Activated CD4-positive, alpha-beta T cell treated with anti-CD3 and anti-CD28 coated beads for 36 hours (primary cell): ENCODE results near the gene ZNF319. TPM values are rescaled to one million over a fixed set of nuclear protein-coding genes. Genes with fewer than 3 reads are reported as not detected.

ENCODE experiments used
- ATAC-seq: fragments of 200-7000 bp; cut with Tn5 transposase; one replicate; pipeline ENCODE4 v1.10.0; 2021; ENCODE audit warnings: mild to moderate bottlenecking, moderate library complexity
- CTCF ChIA-PET: fragments of 350-600 bp; sonication (Branson Sonifier 250); formaldehyde crosslinking; loops from one replicate; lab custom pipeline; 2021; ENCODE audit warnings: antibody characterized with exemption; lab: Charles Lee
- POLR2A ChIA-PET: fragments of 350-600 bp; sonication (Branson Sonifier 250); formaldehyde crosslinking; loops from one replicate; lab custom pipeline; 2021; ENCODE audit warnings: antibody characterized with exemption, inconsistent platforms; lab: Charles Lee
- DNase-seq: peaks from one replicate; pipeline ENCODE4 v3.0.0-alpha.2; 2020
- H3K27ac Mint-ChIP-seq: one replicate; pipeline ENCODE4 v1.8.0; 2021; ENCODE audit warnings: mixed read lengths
- H3K27me3 Mint-ChIP-seq: one replicate; pipeline ENCODE4 v1.8.0; 2021; ENCODE audit warnings: mixed read lengths
- H3K36me3 Mint-ChIP-seq: one replicate; pipeline ENCODE4 v1.8.0; 2021; ENCODE audit warnings: low read depth, mixed read lengths
- H3K4me1 Mint-ChIP-seq: one replicate; pipeline ENCODE4 v1.8.0; 2021; ENCODE audit warnings: mixed read lengths
- H3K4me3 Mint-ChIP-seq: one replicate; pipeline ENCODE4 v1.8.0; 2021; ENCODE audit warnings: mild to moderate bottlenecking, moderate library complexity, mixed read lengths
- H3K9me3 Mint-ChIP-seq: one replicate; pipeline ENCODE4 v1.8.0; 2021; ENCODE audit warnings: low read depth, mixed read lengths
- intact Hi-C, 2 experiments: fragments of 100-400 bp; cut with DNase I in 1 of 2; cut with micrococcal nuclease in 1 of 2; formaldehyde crosslinking; loops; one replicate each; pipeline versions ENCODE4 v1.14.2 to v1.15.1; 2022 to 2024; cut with DNase I, micrococcal nuclease
- total RNA-seq, 2 experiments: library from RNA; stranded (reverse); gene quantifications; one replicate each; pipeline ENCODE4 v1.2.3, GENCODE V29; 2021

The ZNF319 gene
- total RNA-seq = 1 to 10 TPM; 5.3 to 6.6 TPM

DNA sequence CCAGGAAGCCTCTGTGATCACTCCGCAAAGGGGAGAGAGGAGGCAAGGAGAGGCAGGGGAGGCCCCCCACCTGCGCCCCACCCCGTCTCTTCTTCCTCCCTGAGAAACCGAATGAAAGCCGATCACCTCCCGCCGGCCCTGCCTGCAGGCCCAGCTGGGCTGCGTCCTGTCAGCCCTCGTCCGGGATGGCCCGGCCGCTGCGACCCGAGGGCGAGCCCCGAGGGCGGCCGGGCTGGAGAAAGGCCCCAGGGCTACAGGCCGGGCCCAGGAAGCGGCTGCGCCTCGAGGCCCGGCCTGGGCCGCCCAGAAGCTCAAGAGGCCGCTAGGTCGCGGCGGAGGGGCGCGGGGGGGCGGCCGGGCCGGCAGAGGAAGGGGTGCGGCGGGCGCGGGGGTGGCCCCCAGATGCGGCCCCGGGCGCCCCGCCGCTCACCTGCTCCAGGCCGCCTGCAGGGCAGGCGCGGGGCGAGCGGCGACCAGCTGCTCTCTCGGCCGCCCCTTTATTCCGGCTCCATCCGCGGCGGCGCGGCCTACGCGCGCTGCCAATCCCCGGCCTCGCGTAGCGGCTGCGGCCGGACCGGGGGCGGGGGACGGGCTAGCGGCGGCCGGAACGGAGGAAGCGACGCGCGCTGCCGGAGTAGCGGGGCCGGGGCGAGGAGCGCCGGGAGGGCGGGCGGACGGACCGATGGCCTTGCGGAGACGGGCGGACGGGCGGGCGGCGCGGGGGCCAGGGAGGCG lies at the start of gene ZNF319:
Gene ZNF319, minus strand, starts transcription at position 702 of the 735 bp plus-strand sequence. CDS start 2,407 bp downstream, outside the sequence.
- H3K27me3 Mint-ChIP-seq = no peaks in the 10 kb centered on the region
- H3K4me1 Mint-ChIP-seq = peaks cover 48% of the 10 kb centered on the region

DNA sequence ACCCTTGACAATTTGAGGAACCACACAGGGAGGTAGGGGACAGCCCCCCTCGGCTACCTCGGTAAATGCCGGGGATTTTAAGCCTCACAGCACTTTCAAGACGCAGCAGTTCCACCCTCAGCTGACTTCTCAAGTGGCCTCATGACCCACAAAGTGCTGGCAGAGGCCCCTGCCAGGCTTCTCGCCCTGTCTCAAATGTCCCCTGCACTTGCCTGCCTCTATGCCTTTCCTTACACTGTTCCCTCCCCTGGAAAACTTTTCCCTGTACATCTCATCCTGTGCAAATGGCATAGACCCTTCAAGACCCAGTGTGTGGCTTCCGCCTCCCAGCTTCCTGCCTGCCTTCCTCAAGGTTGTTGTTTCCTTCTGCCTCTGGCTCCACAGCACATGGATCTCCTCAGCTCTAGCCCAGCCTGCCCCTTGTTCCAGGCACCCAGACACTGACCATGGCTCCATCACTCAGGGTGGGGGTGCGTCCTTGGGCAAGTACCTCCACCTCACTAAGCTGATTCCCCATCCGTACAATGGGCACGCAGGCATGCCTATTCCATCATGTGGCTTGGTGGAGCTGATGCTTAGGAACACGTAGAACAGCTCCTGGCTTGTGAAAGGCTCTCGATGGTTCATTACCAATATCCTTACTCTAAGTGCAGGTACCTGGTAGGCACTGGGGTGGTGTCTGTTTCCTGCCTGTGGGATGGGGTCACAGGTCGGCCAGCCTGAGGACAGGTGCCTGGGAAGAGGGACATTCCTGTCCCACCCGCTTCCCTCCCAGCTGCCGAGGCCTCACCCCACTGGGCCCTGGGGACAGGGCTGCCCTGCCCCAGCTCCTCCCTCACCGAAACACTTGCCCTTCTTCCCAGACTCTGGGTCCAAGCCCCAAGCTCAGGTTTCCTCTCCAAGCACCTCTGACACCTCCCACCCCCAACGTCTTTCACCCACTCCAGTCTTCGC lies 49.0 kb upstream of the ZNF319 start:
- H3K27ac Mint-ChIP-seq = no peak overlapping the region
- H3K27me3 Mint-ChIP-seq = no peaks in the 10 kb centered on the region
- H3K9me3 Mint-ChIP-seq = no peaks in the 10 kb centered on the region
- DNase-seq = no peak
- no peaks in the 10 kb centered on the region for H3K36me3 Mint-ChIP-seq
- no peak for ATAC-seq
- H3K4me3 Mint-ChIP-seq = no peak overlapping the region
- ChIA-PET CTCF (interaction anchor here (0.7 kb wide), 1 partner anchor 151 kb away, joined by 3 read pairs; no protein-coding TSS in a partner anchor), POLR2A (interaction anchor here (0.6 kb wide), 1 partner anchor 255 kb away, joined by 3 read pairs; no protein-coding TSS in a partner anchor)
- H3K4me1 Mint-ChIP-seq = no peaks in the 10 kb centered on the region
- intact Hi-C loops = no loop called here

More for the DNA sequence above, at the start of gene ZNF319:
- H3K27ac Mint-ChIP-seq = peak within 1 kb of the TSS; percentile 80
- peaks cover 13% of the 10 kb centered on the region for H3K36me3 Mint-ChIP-seq
- no peaks in the 10 kb centered on the region for H3K9me3 Mint-ChIP-seq
- intact Hi-C loops = loop anchor here (1.0 to 10.0 kb wide), 15 partner anchors 25 to 1643 kb away; partner anchors contain the start of genes KIFC3 (in 2 of the 2), CCDC102A (in 1 of the 2), CIAPIN1 (in 1 of the 2) and COQ9 (in 1 of the 2)
- ChIA-PET CTCF (interaction anchor here (0.6 to 1.8 kb wide), 7 partner anchors 10 to 424 kb away, joined by 3 to 5 read pairs (median 3); partner anchors contain the start of gene CFAP20), POLR2A (interaction anchor here (0.8 kb wide), 1 partner anchor 95 kb away, joined by 4 read pairs; no protein-coding TSS in a partner anchor)
- ATAC-seq (peak; percentile 6), DNase-seq (peak; percentile 50)
- peak within 1 kb of the TSS; percentile 91 for H3K4me3 Mint-ChIP-seq

DNA sequence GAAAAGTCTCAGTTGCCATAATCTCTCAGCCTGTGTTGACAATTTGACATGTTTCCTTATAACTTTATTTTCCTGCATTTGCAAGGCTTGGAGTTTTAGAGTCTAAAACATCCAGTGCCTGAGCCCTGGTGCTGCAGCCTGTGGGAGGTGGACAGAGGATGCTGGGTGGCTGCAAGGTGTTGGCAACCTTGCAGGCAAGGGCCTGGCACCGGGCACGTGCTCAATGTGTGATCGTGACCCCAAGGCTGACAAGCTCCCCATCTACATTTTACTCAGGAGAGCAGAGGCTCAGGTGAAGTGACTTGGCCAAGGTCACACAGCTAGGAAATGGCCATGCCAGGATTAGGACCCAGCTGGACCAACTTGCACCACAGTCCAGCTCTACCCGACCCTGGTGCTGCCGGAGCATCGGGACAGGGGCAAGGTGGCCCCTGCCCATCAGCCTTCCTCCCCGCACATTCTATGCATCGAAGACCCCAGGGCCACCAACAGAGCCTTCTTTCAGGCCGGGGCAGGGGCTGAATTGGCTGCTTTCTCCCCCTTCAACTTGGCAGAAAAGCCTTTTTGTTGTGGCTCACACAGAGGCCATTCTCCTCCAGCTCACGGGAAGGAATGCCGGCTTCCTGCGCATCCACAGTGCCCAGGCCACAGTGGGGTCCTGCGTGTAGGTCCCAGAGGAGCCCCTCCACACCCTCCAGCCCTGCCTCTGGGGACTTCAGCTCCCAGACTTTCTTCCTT lies 48.2 kb upstream of the ZNF319 start:
- intact Hi-C loops = no loop called here
- H3K9me3 Mint-ChIP-seq = no peaks in the 10 kb centered on the region
- ATAC-seq (no peak), DNase-seq (no peak)
- ChIA-PET POLR2A (no interaction called here), CTCF (interaction anchor here (0.7 kb wide), 1 partner anchor 152 kb away, joined by 3 read pairs; no protein-coding TSS in a partner anchor)
- H3K4me1 Mint-ChIP-seq = no peaks in the 10 kb centered on the region
- H3K36me3 Mint-ChIP-seq = no peaks in the 10 kb centered on the region
- no peak overlapping the region for H3K4me3 Mint-ChIP-seq
- no peak overlapping the region for H3K27ac Mint-ChIP-seq
- no peaks in the 10 kb centered on the region for H3K27me3 Mint-ChIP-seq

- intact Hi-C loops = no loop called here
- no peaks in the 10 kb centered on the region for H3K27me3 Mint-ChIP-seq
- H3K36me3 Mint-ChIP-seq = no peaks in the 10 kb centered on the region
- H3K9me3 Mint-ChIP-seq = no peaks in the 10 kb centered on the region
- no peak for ATAC-seq
- no peaks in the 10 kb centered on the region for H3K4me1 Mint-ChIP-seq
- no peak for DNase-seq
- H3K4me3 Mint-ChIP-seq = no peak overlapping the region
- ChIA-PET CTCF (interaction anchor here (0.6 kb wide), 1 partner anchor 473 kb away, joined by 3 read pairs; no protein-coding TSS in a partner anchor), POLR2A (no interaction called here)
- no peak overlapping the region for H3K27ac Mint-ChIP-seq
These were observed 47.3 kb upstream of the ZNF319 start for GRCh38 chr16:58047557-58048348.

- no peaks in the 10 kb centered on the region for H3K36me3 Mint-ChIP-seq
- no peak overlapping the region for H3K4me3 Mint-ChIP-seq
- H3K27me3 Mint-ChIP-seq = no peaks in the 10 kb centered on the region
- ChIA-PET POLR2A (no interaction called here), CTCF (no interaction called here)
- H3K4me1 Mint-ChIP-seq = no peaks in the 10 kb centered on the region
- intact Hi-C loops = no loop called here
- DNase-seq = no peak
- no peak overlapping the region for H3K27ac Mint-ChIP-seq
- ATAC-seq = no peak
- no peaks in the 10 kb centered on the region for H3K9me3 Mint-ChIP-seq
These were observed 46.5 kb upstream of the ZNF319 start for GRCh38 chr16:58046936-58047335.

DNA sequence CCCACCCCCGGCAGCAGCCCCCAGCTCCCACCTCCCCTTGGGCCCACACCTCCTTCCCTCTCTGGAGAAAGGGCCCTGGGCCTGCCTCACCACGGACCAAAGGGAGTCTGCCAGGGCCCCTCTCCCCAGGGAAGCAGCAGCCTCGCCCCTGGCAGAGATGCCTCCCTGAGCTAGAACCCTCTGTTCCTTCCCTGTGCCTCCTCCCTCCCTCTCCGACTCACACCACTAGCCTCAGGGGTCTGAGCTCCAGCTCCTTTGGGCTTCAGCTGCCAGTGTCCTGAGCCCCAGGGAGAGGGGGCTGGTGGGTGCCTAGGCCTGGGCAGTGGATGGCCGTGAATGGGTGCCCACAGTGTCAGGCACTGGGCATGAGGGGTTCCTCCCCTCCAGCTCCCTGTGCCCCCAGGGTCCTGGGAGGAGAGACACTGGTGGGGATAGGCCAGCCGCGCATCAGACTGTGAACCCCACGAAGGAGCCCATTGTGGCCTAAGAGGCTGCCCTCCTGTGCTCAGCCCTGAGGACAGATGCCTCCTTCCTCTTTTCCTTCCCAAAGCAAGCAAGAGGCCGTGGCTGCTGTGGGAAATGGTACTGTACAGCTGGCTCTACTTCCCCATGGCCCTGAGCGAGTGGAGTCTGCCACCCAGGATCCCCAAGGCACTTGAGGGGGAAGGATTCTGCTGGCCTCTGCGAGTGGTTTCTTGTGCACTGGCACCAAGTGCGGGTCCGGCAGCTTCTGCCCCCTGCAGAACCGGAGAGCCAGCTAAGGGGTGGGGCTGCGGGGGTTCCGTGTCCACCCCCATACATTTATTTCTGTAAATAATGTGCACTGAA lies 45.8 kb upstream of the ZNF319 start:
- Mint-ChIP-seq H3K27me3 (no peaks in the 10 kb centered on the region), H3K4me3 (no peak overlapping the region), H3K9me3 (no peaks in the 10 kb centered on the region), H3K27ac (no peak overlapping the region), H3K4me1 (no peaks in the 10 kb centered on the region), H3K36me3 (no peaks in the 10 kb centered on the region)
- CTCF ChIA-PET = no interaction called here
- no peak for ATAC-seq
- intact Hi-C loops = no loop called here
- POLR2A ChIA-PET = no interaction called here
- DNase-seq = no peak

- H3K27ac Mint-ChIP-seq = no peak overlapping the region
- no peak for DNase-seq
- no peaks in the 10 kb centered on the region for H3K4me1 Mint-ChIP-seq
- no peak overlapping the region for H3K4me3 Mint-ChIP-seq
- CTCF ChIA-PET = no interaction called here
- H3K27me3 Mint-ChIP-seq = no peaks in the 10 kb centered on the region
- no peak for ATAC-seq
- POLR2A ChIA-PET = no interaction called here
- H3K9me3 Mint-ChIP-seq = no peaks in the 10 kb centered on the region
- intact Hi-C loops = no loop called here
- no peaks in the 10 kb centered on the region for H3K36me3 Mint-ChIP-seq
These were observed 44.6 kb upstream of the ZNF319 start for GRCh38 chr16:58045096-58045495.

- Mint-ChIP-seq H3K27me3 (no peaks in the 10 kb centered on the region), H3K4me1 (no peaks in the 10 kb centered on the region), H3K9me3 (no peaks in the 10 kb centered on the region), H3K36me3 (no peaks in the 10 kb centered on the region), H3K4me3 (no peak overlapping the region), H3K27ac (no peak overlapping the region)
- ATAC-seq (no peak), DNase-seq (no peak)
- intact Hi-C loops = no loop called here
- CTCF ChIA-PET = interaction anchor here (0.5 kb wide), 1 partner anchor 25 kb away, joined by 3 read pairs; no protein-coding TSS in a partner anchor
- POLR2A ChIA-PET = no interaction called here
These were observed 44.0 kb upstream of the ZNF319 start for GRCh38 chr16:58044266-58045019.

DNA sequence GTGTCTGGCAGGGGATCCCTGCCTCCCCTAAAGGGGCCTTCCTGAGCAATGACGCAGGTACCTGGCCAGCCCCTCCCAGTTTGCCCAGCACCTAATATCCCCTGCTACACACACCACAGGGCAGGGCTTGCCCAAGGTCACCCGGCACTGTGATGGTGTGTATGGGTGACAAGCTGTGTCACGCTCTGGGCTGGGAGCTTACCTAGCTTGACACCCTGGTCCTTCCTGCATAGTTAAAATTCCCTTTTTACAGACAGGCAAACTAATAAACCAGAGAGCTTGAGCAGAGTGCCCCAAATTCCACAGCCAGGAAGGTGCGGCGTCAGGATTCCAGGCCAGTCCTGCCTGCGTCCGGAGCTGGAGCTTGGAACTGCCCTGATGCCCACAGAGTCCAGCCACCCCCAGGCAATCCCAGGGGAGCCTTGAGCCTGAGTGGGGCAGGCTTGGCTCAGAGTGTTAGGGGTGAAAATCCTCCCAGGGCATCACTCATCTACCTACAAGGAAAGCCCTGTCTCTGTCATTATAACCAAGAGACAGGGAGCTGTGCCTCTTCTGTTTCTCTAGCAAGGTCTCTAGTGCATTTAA lies 43.2 kb upstream of the ZNF319 start:
- intact Hi-C loops = no loop called here
- CTCF ChIA-PET = interaction anchor here (0.5 kb wide), 1 partner anchor 24 kb away, joined by 3 read pairs; no protein-coding TSS in a partner anchor
- POLR2A ChIA-PET = no interaction called here
- Mint-ChIP-seq H3K27ac (no peak overlapping the region), H3K36me3 (no peaks in the 10 kb centered on the region), H3K4me3 (no peak overlapping the region), H3K9me3 (no peaks in the 10 kb centered on the region), H3K4me1 (no peaks in the 10 kb centered on the region), H3K27me3 (no peaks in the 10 kb centered on the region)
- no peak for ATAC-seq
- DNase-seq = no peak
